ENCODE data around the gene POLR1A.

DNA sequence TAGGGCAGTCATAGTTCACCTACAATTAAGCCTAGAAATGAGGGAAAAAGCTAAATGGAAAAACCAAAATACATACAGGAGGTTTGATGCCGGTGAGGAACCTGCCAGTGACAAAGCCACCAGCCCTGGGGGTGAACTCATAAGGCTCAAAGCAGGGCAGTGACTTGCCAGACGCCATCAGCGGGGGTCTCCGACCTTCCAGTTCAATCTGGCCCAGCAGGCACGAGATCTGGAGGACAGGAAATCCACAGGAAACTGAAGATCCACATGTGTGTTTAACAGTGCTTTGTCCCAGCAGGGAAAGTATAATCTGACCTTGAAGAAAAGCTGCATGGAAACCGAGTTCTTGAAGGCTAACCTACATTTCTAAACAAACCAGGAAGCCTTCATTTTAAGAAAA lies 60.1 kb downstream of the POLR1A start:
- TF ChIP-seq, protein P1, sequence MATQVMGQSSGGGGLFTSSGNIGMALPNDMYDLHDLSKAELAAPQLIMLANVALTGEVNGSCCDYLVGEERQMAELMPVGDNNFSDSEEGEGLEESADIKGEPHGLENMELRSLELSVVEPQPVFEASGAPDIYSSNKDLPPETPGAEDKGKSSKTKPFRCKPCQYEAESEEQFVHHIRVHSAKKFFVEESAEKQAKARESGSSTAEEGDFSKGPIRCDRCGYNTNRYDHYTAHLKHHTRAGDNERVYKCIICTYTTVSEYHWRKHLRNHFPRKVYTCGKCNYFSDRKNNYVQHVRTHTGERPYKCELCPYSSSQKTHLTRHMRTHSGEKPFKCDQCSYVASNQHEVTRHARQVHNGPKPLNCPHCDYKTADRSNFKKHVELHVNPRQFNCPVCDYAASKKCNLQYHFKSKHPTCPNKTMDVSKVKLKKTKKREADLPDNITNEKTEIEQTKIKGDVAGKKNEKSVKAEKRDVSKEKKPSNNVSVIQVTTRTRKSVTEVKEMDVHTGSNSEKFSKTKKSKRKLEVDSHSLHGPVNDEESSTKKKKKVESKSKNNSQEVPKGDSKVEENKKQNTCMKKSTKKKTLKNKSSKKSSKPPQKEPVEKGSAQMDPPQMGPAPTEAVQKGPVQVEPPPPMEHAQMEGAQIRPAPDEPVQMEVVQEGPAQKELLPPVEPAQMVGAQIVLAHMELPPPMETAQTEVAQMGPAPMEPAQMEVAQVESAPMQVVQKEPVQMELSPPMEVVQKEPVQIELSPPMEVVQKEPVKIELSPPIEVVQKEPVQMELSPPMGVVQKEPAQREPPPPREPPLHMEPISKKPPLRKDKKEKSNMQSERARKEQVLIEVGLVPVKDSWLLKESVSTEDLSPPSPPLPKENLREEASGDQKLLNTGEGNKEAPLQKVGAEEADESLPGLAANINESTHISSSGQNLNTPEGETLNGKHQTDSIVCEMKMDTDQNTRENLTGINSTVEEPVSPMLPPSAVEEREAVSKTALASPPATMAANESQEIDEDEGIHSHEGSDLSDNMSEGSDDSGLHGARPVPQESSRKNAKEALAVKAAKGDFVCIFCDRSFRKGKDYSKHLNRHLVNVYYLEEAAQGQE (IDR thresholded peaks at IDR 0.05), result no peak
- TF ChIP-seq, protein P2, sequence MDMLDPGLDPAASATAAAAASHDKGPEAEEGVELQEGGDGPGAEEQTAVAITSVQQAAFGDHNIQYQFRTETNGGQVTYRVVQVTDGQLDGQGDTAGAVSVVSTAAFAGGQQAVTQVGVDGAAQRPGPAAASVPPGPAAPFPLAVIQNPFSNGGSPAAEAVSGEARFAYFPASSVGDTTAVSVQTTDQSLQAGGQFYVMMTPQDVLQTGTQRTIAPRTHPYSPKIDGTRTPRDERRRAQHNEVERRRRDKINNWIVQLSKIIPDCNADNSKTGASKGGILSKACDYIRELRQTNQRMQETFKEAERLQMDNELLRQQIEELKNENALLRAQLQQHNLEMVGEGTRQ (IDR thresholded peaks at IDR 0.05), result no peak
- TF ChIP-seq, protein P3, sequence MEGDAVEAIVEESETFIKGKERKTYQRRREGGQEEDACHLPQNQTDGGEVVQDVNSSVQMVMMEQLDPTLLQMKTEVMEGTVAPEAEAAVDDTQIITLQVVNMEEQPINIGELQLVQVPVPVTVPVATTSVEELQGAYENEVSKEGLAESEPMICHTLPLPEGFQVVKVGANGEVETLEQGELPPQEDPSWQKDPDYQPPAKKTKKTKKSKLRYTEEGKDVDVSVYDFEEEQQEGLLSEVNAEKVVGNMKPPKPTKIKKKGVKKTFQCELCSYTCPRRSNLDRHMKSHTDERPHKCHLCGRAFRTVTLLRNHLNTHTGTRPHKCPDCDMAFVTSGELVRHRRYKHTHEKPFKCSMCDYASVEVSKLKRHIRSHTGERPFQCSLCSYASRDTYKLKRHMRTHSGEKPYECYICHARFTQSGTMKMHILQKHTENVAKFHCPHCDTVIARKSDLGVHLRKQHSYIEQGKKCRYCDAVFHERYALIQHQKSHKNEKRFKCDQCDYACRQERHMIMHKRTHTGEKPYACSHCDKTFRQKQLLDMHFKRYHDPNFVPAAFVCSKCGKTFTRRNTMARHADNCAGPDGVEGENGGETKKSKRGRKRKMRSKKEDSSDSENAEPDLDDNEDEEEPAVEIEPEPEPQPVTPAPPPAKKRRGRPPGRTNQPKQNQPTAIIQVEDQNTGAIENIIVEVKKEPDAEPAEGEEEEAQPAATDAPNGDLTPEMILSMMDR (IDR thresholded peaks at IDR 0.05), result no peak
- TF ChIP-seq SREBF2 (IDR thresholded peaks at IDR 0.05) (no peak), ZSCAN20 (CRISPR knock-in tag; IDR thresholded peaks at IDR 0.05) (no peak), POLR2A (IDR thresholded peaks at IDR 0.05; ENCODE audit: low read length) (no peak)

All from A549 (cell line).